Gastroesophageal sphincter (tissue), 3 donors: ENCODE results near the gene LIMS1.

ENCODE experiments used
- EP300 ChIP-seq: sonication (generic); formaldehyde crosslinking; IDR thresholded peaks from one replicate; pipeline ENCODE4 v1.6.1; 2017; ENCODE audit warnings: antibody characterized with exemption, mild to moderate bottlenecking
- POLR2A ChIP-seq, 2 donors: fragments of 450-650 bp; IDR thresholded peaks; one replicate each; pipeline ENCODE4 v1.6.1; 2017; ENCODE audit warnings: antibody characterized with exemption in 2 of 2, mild to moderate bottlenecking in 2 of 2, moderate library complexity in 1 of 2
- POLR2AphosphoS5 ChIP-seq: sonication (generic); formaldehyde crosslinking; IDR thresholded peaks from one replicate; pipeline ENCODE4 v1.6.1; 2017; ENCODE audit warnings: antibody characterized with exemption
- TF ChIP-seq, protein P1 (sequence below), 4 experiments: fragments of 200-600 bp in 2 of 4; fragments of 450-650 bp in 2 of 4; sonication (generic) in 1 of 4; IDR thresholded peaks; one replicate each; pipeline ENCODE4 v1.5.1; 2017 to 2019; ENCODE audit warnings: antibody characterized with exemption in 4 of 4, mild to moderate bottlenecking in 2 of 4, moderate library complexity in 2 of 4

DNA sequence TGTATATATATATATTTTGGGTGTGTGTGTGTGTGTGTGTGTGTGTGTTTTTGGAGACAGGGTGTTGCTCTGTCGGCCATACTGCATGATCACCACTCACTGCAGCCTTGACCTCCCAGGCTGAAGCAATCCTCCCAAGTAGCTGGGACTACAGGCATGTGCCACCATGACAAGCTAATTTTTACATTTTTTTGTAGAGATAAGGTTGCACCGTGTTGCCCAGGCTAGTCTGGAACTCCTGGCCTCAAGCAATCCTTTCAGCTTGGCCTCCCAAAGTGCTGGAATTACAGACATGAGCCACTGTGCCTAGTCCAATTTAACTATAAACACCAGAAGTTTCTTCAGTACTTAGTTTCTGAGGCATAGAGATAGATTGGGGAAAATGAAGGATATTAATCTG lies 18.3 kb downstream of the LIMS1 start:
- TF ChIP-seq, protein P1, sequence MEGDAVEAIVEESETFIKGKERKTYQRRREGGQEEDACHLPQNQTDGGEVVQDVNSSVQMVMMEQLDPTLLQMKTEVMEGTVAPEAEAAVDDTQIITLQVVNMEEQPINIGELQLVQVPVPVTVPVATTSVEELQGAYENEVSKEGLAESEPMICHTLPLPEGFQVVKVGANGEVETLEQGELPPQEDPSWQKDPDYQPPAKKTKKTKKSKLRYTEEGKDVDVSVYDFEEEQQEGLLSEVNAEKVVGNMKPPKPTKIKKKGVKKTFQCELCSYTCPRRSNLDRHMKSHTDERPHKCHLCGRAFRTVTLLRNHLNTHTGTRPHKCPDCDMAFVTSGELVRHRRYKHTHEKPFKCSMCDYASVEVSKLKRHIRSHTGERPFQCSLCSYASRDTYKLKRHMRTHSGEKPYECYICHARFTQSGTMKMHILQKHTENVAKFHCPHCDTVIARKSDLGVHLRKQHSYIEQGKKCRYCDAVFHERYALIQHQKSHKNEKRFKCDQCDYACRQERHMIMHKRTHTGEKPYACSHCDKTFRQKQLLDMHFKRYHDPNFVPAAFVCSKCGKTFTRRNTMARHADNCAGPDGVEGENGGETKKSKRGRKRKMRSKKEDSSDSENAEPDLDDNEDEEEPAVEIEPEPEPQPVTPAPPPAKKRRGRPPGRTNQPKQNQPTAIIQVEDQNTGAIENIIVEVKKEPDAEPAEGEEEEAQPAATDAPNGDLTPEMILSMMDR (IDR thresholded peaks at IDR 0.05): no peak
- TF ChIP-seq POLR2A (IDR thresholded peaks at IDR 0.05) (no peak), POLR2AphosphoS5 (no peak), EP300 (no peak)
